ENCODE data around the gene ADCYAP1.

Gene ADCYAP1

GRCh38 chr18:939166-939565 is 34.5 kb downstream of the ADCYAP1 start:
- DNase-seq (ENCODE audit: low read depth) = no peak
- no peak for TF ChIP-seq CTCF (IDR thresholded peaks at IDR 0.05; ENCODE audit: low read depth, low read length, missing control alignments)
- in situ Hi-C loops (cut with HindIII; ENCODE audit: low sequenced_read_pairs) = no loop called here
- H3K4me3 ChIP-seq (ENCODE audit: low read depth, low read length) = no peak overlapping the region

GRCh38 chr18:939958-940357 is 35.3 kb downstream of the ADCYAP1 start:
- no peak overlapping the region for H3K4me3 ChIP-seq (ENCODE audit: low read depth, low read length)
- DNase-seq (ENCODE audit: low read depth) = no peak
- in situ Hi-C loops (cut with HindIII; ENCODE audit: low sequenced_read_pairs) = no loop called here
- TF ChIP-seq CTCF (IDR thresholded peaks at IDR 0.05; ENCODE audit: low read depth, low read length, missing control alignments) = no peak

GRCh38 chr18:941331-941730 is 36.7 kb downstream of the ADCYAP1 start:
- H3K4me3 ChIP-seq (ENCODE audit: low read depth, low read length) = no peak overlapping the region
- DNase-seq (ENCODE audit: low read depth) = no peak
- no peak for TF ChIP-seq CTCF (IDR thresholded peaks at IDR 0.05; ENCODE audit: low read depth, low read length, missing control alignments)
- in situ Hi-C loops (cut with HindIII; ENCODE audit: low sequenced_read_pairs) = no loop called here

GRCh38 chr18:944440-944839 is 39.8 kb downstream of the ADCYAP1 start:
- TF ChIP-seq CTCF (IDR thresholded peaks at IDR 0.05; ENCODE audit: low read depth, low read length, missing control alignments) = no peak
- in situ Hi-C loops (cut with HindIII; ENCODE audit: low sequenced_read_pairs) = no loop called here
- H3K4me3 ChIP-seq (ENCODE audit: low read depth, low read length) = no peak overlapping the region
- DNase-seq (ENCODE audit: low read depth) = peak; percentile 95

- no peak overlapping the region for H3K4me3 ChIP-seq (ENCODE audit: low read depth, low read length)
- in situ Hi-C loops (cut with HindIII; ENCODE audit: low sequenced_read_pairs) = no loop called here
- DNase-seq (ENCODE audit: low read depth) = no peak
- no peak for TF ChIP-seq CTCF (IDR thresholded peaks at IDR 0.05; ENCODE audit: low read depth, low read length, missing control alignments)
Observed at GRCh38 chr18:949724-950631, 45.3 kb downstream of the ADCYAP1 start.

- no peak overlapping the region for H3K4me3 ChIP-seq (ENCODE audit: low read depth, low read length)
- in situ Hi-C loops (cut with HindIII; ENCODE audit: low sequenced_read_pairs) = no loop called here
- TF ChIP-seq CTCF (IDR thresholded peaks at IDR 0.05; ENCODE audit: low read depth, low read length, missing control alignments) = no peak
- DNase-seq (ENCODE audit: low read depth) = no peak
Observed at GRCh38 chr18:950882-951495, 46.3 kb downstream of the ADCYAP1 start.

All from astrocyte of the cerebellum (primary cell).